Measurements from ENCODE around the gene WDR43. TPM values are rescaled to one million over a fixed set of nuclear protein-coding genes. Genes with fewer than 3 reads are reported as not detected.

The WDR43 gene
- total RNA-seq, 6 experiments from 2014 or later, result 67.8 to 81.1 (median 71.4) TPM

DNA sequence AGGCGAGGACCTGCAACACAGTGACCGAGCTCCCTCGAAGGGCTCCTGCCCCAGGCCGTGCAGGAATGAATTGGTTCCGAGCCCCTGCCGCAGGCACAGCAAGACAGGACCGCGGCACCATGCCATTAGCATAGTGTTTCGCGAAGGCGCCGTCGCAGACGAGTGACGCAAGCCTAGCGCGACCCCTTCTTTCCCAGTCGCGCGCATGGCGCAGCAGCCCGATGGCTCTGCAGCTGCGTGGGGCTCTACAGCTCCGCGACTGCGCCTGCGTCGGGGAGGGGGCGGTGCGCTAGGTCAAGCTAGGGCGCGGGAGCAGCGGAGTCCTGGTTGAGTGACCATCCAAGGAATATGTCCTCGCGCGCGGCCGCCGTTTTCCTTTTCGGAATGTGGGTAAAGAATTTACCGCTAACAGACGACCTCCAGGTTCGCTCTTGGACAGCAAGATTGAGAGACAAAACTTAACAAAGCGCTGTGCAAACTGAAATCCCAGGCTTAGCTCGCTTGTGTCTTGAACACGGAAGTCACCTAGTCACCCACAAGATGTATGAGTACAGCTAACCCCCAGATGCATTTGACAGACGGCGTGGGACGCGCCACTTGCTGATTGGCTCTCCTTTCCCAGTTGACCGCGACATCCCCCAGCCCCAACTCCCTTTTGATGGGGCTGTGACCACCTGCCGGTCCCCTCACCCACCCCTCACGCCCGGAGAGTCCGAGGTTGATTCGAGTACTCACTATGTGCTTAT is 24.1 kb upstream of the WDR43 start, which contains the start of gene TRMT61B:
TRMT61B (minus strand) TSS at position 164 of the 746 bp plus-strand sequence; CDS start at position 132, 32 bp downstream.
- Mint-ChIP-seq H3K27ac (peak within 1 kb of the TSS; percentile 98), H3K4me3 (peak within 1 kb of the TSS; percentile 96), H3K36me3 (ENCODE audit: low read depth) (peaks cover 7% of the 10 kb centered on the region; the same call in 1 of the 2 replicates), H3K4me1 (ENCODE audit: low read depth) (peaks cover 31% of the 10 kb centered on the region), H3K9me3 (no peaks in the 10 kb centered on the region), H3K27me3 (ENCODE audit: insufficient read depth) (peaks cover 7% of the 10 kb centered on the region; the same call in 1 of the 2 replicates)
- DNase-seq, result peak; percentile 92
- TF ChIP-seq, protein P1, sequence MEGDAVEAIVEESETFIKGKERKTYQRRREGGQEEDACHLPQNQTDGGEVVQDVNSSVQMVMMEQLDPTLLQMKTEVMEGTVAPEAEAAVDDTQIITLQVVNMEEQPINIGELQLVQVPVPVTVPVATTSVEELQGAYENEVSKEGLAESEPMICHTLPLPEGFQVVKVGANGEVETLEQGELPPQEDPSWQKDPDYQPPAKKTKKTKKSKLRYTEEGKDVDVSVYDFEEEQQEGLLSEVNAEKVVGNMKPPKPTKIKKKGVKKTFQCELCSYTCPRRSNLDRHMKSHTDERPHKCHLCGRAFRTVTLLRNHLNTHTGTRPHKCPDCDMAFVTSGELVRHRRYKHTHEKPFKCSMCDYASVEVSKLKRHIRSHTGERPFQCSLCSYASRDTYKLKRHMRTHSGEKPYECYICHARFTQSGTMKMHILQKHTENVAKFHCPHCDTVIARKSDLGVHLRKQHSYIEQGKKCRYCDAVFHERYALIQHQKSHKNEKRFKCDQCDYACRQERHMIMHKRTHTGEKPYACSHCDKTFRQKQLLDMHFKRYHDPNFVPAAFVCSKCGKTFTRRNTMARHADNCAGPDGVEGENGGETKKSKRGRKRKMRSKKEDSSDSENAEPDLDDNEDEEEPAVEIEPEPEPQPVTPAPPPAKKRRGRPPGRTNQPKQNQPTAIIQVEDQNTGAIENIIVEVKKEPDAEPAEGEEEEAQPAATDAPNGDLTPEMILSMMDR (IDR thresholded peaks at IDR 0.05), result no peak

DNA sequence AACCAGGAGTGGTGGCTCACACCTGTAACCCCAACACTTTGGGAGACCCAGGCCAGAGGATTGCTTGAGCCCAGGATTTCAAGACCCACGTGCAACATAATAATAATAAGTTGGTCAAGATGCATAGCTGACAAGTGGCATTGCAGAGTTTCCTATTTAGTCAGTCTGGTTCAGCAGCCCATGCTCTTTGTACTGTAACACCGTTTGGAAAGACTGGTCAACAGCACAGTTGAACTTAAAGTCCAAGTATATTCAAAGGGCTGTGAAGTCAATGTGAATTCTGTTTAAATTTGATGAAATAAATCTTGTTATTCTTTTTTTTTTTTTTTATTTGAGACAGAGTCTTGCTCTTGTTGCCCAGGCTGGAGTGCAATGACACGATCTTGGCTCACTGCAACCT is 22.8 kb upstream of the WDR43 start:
- peaks cover 7% of the 10 kb centered on the region; the same call in 1 of the 2 replicates for H3K36me3 Mint-ChIP-seq (ENCODE audit: low read depth)
- peaks cover 29% of the 10 kb centered on the region for H3K4me1 Mint-ChIP-seq (ENCODE audit: low read depth)
- peaks cover 14% of the 10 kb centered on the region for H3K27me3 Mint-ChIP-seq (ENCODE audit: insufficient read depth)
- DNase-seq, result no peak
- TF ChIP-seq, protein P1 (IDR thresholded peaks at IDR 0.05), result no peak
- no peak overlapping the region for H3K4me3 Mint-ChIP-seq
- no peaks in the 10 kb centered on the region for H3K9me3 Mint-ChIP-seq
- H3K27ac Mint-ChIP-seq, result no peak overlapping the region

DNA sequence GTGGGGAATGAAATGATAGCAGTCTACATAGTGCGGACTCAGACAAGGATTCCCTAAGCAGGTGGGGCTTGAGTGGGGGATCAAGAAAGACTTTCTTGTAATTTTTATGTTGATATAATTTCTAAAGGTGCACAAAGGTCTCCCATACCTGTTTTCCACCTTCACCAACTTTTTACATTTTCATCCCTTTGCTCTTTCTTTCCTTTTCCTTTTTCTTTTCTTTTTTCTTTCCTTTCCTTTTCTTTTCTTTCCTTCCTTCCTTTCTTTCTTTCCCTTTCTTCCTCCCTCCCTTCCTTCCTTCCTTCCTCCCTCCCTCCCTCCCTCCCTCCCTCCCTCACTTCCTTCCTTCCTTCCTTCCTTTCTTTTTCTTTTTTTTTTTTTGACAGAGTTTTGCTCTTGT is 14.3 kb upstream of the WDR43 start:
- TF ChIP-seq, protein P1 (IDR thresholded peaks at IDR 0.05), result no peak
- Mint-ChIP-seq H3K27me3 (ENCODE audit: insufficient read depth) (peaks cover 15% of the 10 kb centered on the region), H3K36me3 (ENCODE audit: low read depth) (no peaks in the 10 kb centered on the region), H3K9me3 (no peaks in the 10 kb centered on the region), H3K27ac (no peak overlapping the region), H3K4me1 (ENCODE audit: low read depth) (no peaks in the 10 kb centered on the region), H3K4me3 (no peak overlapping the region)
- DNase-seq, result no peak

DNA sequence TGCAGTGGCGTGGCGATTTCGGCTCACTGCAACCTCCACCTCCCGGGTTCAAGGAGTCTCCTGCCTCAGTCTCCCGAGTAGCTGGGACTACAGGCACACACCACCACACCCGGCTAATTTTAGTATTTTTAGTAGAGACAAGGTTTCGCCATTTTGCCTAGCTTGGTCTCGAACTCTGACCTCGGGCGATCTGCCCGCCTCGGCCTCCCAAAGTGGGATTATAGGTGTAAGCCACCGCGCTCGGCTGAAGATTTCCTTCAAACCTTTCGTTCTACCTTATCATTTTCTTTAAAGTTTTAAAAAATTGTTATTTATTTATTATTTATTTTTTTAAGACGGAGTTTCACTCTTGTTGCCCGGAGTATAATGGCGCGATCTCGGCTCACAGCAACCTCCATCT is 979 bp upstream of the WDR43 start:
- H3K36me3 Mint-ChIP-seq (ENCODE audit: low read depth), result peaks cover 8% of the 10 kb centered on the region
- no peak overlapping the region for H3K4me3 Mint-ChIP-seq
- no peak for DNase-seq
- H3K9me3 Mint-ChIP-seq, result no peaks in the 10 kb centered on the region
- TF ChIP-seq, protein P1 (IDR thresholded peaks at IDR 0.05), result no peak
- peaks cover 30% of the 10 kb centered on the region for H3K4me1 Mint-ChIP-seq (ENCODE audit: low read depth)
- H3K27ac Mint-ChIP-seq, result no peak overlapping the region
- H3K27me3 Mint-ChIP-seq (ENCODE audit: insufficient read depth), result no peaks in the 10 kb centered on the region; the same call in 1 of the 2 replicates

DNA sequence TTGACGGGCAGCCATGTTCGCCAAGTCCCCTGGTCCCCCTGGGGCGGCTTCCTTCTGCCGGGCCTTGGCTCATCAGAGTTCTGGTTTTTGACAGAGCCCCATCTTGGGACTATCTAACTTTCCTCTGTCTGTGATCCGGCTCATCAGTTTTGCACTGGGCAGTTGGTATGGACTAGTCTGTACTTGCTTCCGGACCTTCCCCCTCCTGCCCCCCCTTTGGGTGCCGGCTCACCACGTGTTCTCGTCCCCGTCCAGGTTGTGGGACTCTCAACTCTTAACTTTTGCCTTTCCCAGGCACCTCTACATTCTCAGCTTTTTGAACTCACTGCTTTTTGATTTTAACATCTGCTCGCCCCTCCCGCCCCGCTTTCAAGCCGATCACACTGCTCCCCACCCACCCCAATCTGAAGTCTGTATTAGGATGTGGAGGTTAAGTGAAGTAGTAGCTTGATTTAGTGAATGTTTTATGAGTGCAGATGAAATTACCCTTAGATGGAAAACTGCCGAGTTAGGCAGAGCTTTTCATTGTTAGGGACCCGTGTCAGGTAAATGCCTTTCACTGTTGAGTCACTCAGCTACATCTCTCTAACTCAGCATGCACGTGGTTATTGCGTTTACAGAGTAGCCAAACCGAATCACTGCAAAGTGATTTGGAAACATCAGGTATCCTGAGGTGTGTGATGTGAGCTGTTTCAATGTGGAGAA is 874 bp downstream of the WDR43 start:
- H3K27ac Mint-ChIP-seq, result peak overlapping the region; percentile 92
- H3K9me3 Mint-ChIP-seq, result no peaks in the 10 kb centered on the region
- peaks cover 8% of the 10 kb centered on the region for H3K36me3 Mint-ChIP-seq (ENCODE audit: low read depth)
- TF ChIP-seq, protein P1 (IDR thresholded peaks at IDR 0.05), result no peak
- peak; percentile 13 for DNase-seq
- H3K4me1 Mint-ChIP-seq (ENCODE audit: low read depth), result peaks cover 45% of the 10 kb centered on the region
- H3K4me3 Mint-ChIP-seq, result peak overlapping the region; percentile 98
- no peaks in the 10 kb centered on the region; the same call in 1 of the 2 replicates for H3K27me3 Mint-ChIP-seq (ENCODE audit: insufficient read depth)
